B cell (primary cell): ENCODE data around the gene BLACAT1. TPM values are rescaled to one million over a fixed set of nuclear protein-coding genes. Genes with fewer than 3 reads are reported as not detected.

Experiments used
- ATAC-seq: fragments of 200-7000 bp; cut with Tn5 transposase; one replicate; pipeline ENCODE4 v1.10.0; 2021; ENCODE audit warnings: low read depth, mild to moderate bottlenecking, moderate number of reproducible peaks, moderate library complexity
- CTCF ChIA-PET: fragments of 350-600 bp; sonication (Branson Sonifier 250); formaldehyde crosslinking; loops from one replicate; lab custom pipeline; 2021; ENCODE audit warnings: antibody characterized with exemption, inconsistent platforms; lab: Charles Lee
- POLR2A ChIA-PET: fragments of 350-600 bp; sonication (Branson Sonifier 250); formaldehyde crosslinking; loops from one replicate; lab custom pipeline; 2021; ENCODE audit warnings: antibody characterized with exemption; lab: Charles Lee
- DNase-seq: peaks from one replicate; pipeline ENCODE4 v3.0.0; 2013
- H2AFZ ChIP-seq: 2 replicates; pipeline ENCODE4 v1.6.1; 2012; ENCODE audit warnings: mild to moderate bottlenecking, low read depth, low read length; ENCODE audit not compliant: insufficient read depth, poor library complexity, severe bottlenecking
- H3K27ac ChIP-seq, 2 donors: 1 replicate in 1 of 2; 2 replicates in 1 of 2; pipeline ENCODE4 v1.5.1; 2012 to 2013; ENCODE audit warnings: low read length in 2 of 2, mild to moderate bottlenecking in 2 of 2, moderate library complexity in 1 of 2
- H3K27me3 ChIP-seq, 4 experiments: fragments of 200-600 bp in 1 of 4; sonication (generic) in 1 of 4; replicated peaks in 1 of 4; 1 replicate in 2 of 4; 2 replicates in 2 of 4; pipeline versions ENCODE4 v1.6.1 to v1.7.0; 2013 to 2016; ENCODE audit warnings: low read length in 3 of 4, mild to moderate bottlenecking in 2 of 4, mixed read lengths in 1 of 4, moderate library complexity in 1 of 4; ENCODE audit not compliant: insufficient read depth in 4 of 4, control insufficient read depth in 3 of 4; ENCODE audit errors: control extremely low read depth in 1 of 4
- H3K36me3 ChIP-seq, 2 experiments: replicated peaks in 1 of 2; 1 replicate in 1 of 2; 2 replicates in 1 of 2; pipeline versions ENCODE4 v1.6.1 to v1.7.1; 2013; ENCODE audit warnings: low read length in 1 of 2; ENCODE audit not compliant: insufficient read depth in 2 of 2, control insufficient read depth in 1 of 2; ENCODE audit errors: control extremely low read depth in 1 of 2, extremely low read depth in 1 of 2
- H3K4me1 ChIP-seq, 2 donors: fragments of 200-600 bp in 1 of 2; sonication (generic) in 1 of 2; 1 replicate in 1 of 2; 2 replicates in 1 of 2; pipeline versions ENCODE4 v1.5.1 to v1.6.1; 2013 to 2017; ENCODE audit warnings: low read length in 2 of 2; ENCODE audit not compliant: control insufficient read depth in 2 of 2, insufficient read depth in 2 of 2
- H3K4me2 ChIP-seq: replicated peaks from 2 replicates; pipeline ENCODE3; 2012; ENCODE audit warnings: mild to moderate bottlenecking, low read depth, low read length; ENCODE audit not compliant: poor library complexity, severe bottlenecking
- H3K4me3 ChIP-seq, 5 experiments: fragments of 200-600 bp in 1 of 5; sonication (generic) in 1 of 5; 1 replicate in 3 of 5; 2 replicates in 2 of 5; pipeline versions ENCODE4 v1.5.1 to v1.7.0; 2011 to 2016; ENCODE audit warnings: low read length in 4 of 5, mild to moderate bottlenecking in 4 of 5, low read depth in 2 of 5, control low read depth in 1 of 5, moderate library complexity in 1 of 5; ENCODE audit not compliant: insufficient read depth in 1 of 5; ENCODE audit errors: control extremely low read depth in 1 of 5, extremely low read depth in 1 of 5
- H3K79me2 ChIP-seq: fragments of 200-600 bp; sonication (generic); one replicate; pipeline ENCODE4 v1.6.0; 2016; ENCODE audit warnings: low read length; ENCODE audit not compliant: control insufficient read depth, insufficient read depth
- H3K9ac ChIP-seq: fragments of 200-600 bp; sonication (generic); 2 replicates; pipeline ENCODE4 v1.6.1; 2017; ENCODE audit warnings: mild to moderate bottlenecking, low read length, moderate library complexity
- H3K9me3 ChIP-seq, 3 donors: one replicate each; pipeline versions ENCODE4 v1.6.1 to v1.7.1; 2013; ENCODE audit warnings: low read length in 2 of 3; ENCODE audit not compliant: control insufficient read depth in 2 of 3, insufficient read depth in 1 of 3; ENCODE audit errors: control extremely low read depth in 1 of 3
- H4K20me1 ChIP-seq: 2 replicates; pipeline ENCODE4 v1.6.0; 2012; ENCODE audit warnings: mild to moderate bottlenecking, low read length; ENCODE audit not compliant: insufficient read depth, control insufficient read depth, poor library complexity, severe bottlenecking
- H3K27ac Mint-ChIP-seq: one replicate; pipeline ENCODE4 v1.8.0; 2021; ENCODE audit warnings: mixed read lengths
- H3K27me3 Mint-ChIP-seq: one replicate; pipeline ENCODE4 v1.8.0; 2021; ENCODE audit warnings: mixed read lengths
- H3K4me1 Mint-ChIP-seq: one replicate; pipeline ENCODE4 v1.8.0; 2021; ENCODE audit warnings: mixed read lengths
- H3K4me3 Mint-ChIP-seq: one replicate; pipeline ENCODE4 v1.8.0; 2021; ENCODE audit warnings: mixed read lengths
- H3K9me3 Mint-ChIP-seq: one replicate; pipeline ENCODE4 v1.8.0; 2022; ENCODE audit warnings: mixed read lengths; ENCODE audit not compliant: insufficient read depth
- CTCF ChIP-seq: fragments of 200-600 bp; IDR thresholded peaks from one replicate; pipeline ENCODE4 v1.8.0; 2022; ENCODE audit warnings: antibody characterized with exemption, mild to moderate bottlenecking
- EZH2 ChIP-seq: IDR thresholded peaks from 2 replicates; pipeline ENCODE4 v1.6.1; 2012; ENCODE audit warnings: borderline replicate concordance, low read depth, mild to moderate bottlenecking, moderate library complexity, low read length; ENCODE audit not compliant: insufficient read depth, poor library complexity, severe bottlenecking
- WGBS: methylation state at CpG from one replicate; pipeline ENCODE4 v1.1.5; 2013; ENCODE audit warnings: missing lambda C conversion rate; ENCODE audit not compliant: insufficient coverage; 5-methylcytosine and 5-hydroxymethylcytosine counted together
- intact Hi-C: fragments of 100-400 bp; cut with micrococcal nuclease; formaldehyde crosslinking; loops from one replicate; pipeline ENCODE4 v1.10.0; 2022
- polyA plus RNA-seq: library from polyadenylated mRNA; depleted of rRNA; stranded (reverse); fragments of >200 nt; gene quantifications from 2 replicates; pipeline ENCODE4 v1.2.3, GENCODE V29; 2012
- total RNA-seq, 2 donors: library from RNA; stranded (reverse); fragments of 120-200 nt in 1 of 2; gene quantifications; 1 replicate in 1 of 2; 2 replicates in 1 of 2; pipeline versions ENCODE4 v1.2.3 to v1.2.4, GENCODE V29; 2013 to 2022

BLACAT1 gene
- total and polyA plus RNA-seq, 2 donors (not counting 1 experiment from before 2014, with no cell fraction given): 0.03 TPM; not detected in 1

- ATAC-seq (peak; percentile 14), DNase-seq (peak; percentile 46)
- intact Hi-C loops: no loop called here
- TF ChIP-seq CTCF (no peak), EZH2 (peak; percentile 92)
- Histone ChIP-seq H3K27ac (no peak overlapping the region), H3K36me3 (no peaks in the 10 kb centered on the region), H3K4me2 (peak overlapping the region; percentile 90), H3K27me3 (peaks cover 0 to 76% (median 55%) of the 10 kb centered on the region in 4 experiments), H3K4me1 (peaks cover 22 to 28% of the 10 kb centered on the region in 2 donors), H3K9me3 (peaks cover 0 to 15% (median 0%) of the 10 kb centered on the region in 3 donors), H4K20me1 (no peaks in the 10 kb centered on the region), H3K79me2 (no peaks in the 10 kb centered on the region), H2AFZ (peak overlapping the region; percentile 47), H3K4me3 (peak overlapping the region in 4 of 5 experiments; percentile 25 to 62 (median 46)), H3K9ac (peak overlapping the region; percentile 51)
- ChIA-PET CTCF (interaction anchor here (0.6 to 4.4 kb wide), 5 partner anchors 15 to 160 kb away, joined by 3 to 30 read pairs (median 5); no protein-coding TSS in a partner anchor), POLR2A (no interaction called here)
- Mint-ChIP-seq H3K4me3 (peak overlapping the region; percentile 89), H3K27ac (no peak overlapping the region), H3K27me3 (peaks cover 71% of the 10 kb centered on the region), H3K4me1 (peaks cover 18% of the 10 kb centered on the region), H3K9me3 (no peaks in the 10 kb centered on the region)
- 3% methylated on average over 47 of the region's 47 CpGs for WGBS
These were observed 580 bp upstream of the BLACAT1 start for GRCh38 chr1:205456383-205456867.

GRCh38 chr1:205454903-205455335 lies 926 bp downstream of the BLACAT1 start:
- H4K20me1 ChIP-seq: no peaks in the 10 kb centered on the region
- no peaks in the 10 kb centered on the region for H3K36me3 ChIP-seq
- H3K27me3 ChIP-seq: peaks cover 0 to 79% (median 61%) of the 10 kb centered on the region in 4 experiments
- ChIA-PET POLR2A (interaction anchor here (0.5 kb wide), 1 partner anchor 1803 kb away, joined by 3 read pairs; no protein-coding TSS in a partner anchor), CTCF (interaction anchor here (1.1 to 4.4 kb wide), 2 partner anchors 32 to 101 kb away, joined by 3 to 30 read pairs; no protein-coding TSS in a partner anchor)
- H3K27ac ChIP-seq: no peak overlapping the region
- Mint-ChIP-seq H3K9me3 (no peaks in the 10 kb centered on the region), H3K27me3 (peaks cover 65% of the 10 kb centered on the region), H3K4me3 (peak overlapping the region; percentile 64), H3K4me1 (peaks cover 18% of the 10 kb centered on the region), H3K27ac (no peak overlapping the region)
- H3K9ac ChIP-seq: no peak overlapping the region
- no peak for TF ChIP-seq EZH2
- no peak for TF ChIP-seq CTCF
- WGBS: 23% methylated on average over 6 of the region's 6 CpGs
- intact Hi-C loops: no loop called here
- no peaks in the 10 kb centered on the region for H3K79me2 ChIP-seq
- H2AFZ ChIP-seq: no peak overlapping the region
- peaks cover 22 to 28% of the 10 kb centered on the region in 2 donors for H3K4me1 ChIP-seq
- H3K9me3 ChIP-seq: peaks cover 0 to 15% (median 0%) of the 10 kb centered on the region in 3 donors
- no peak for ATAC-seq
- H3K4me3 ChIP-seq: no peak overlapping the region
- H3K4me2 ChIP-seq: peak overlapping the region; percentile 90
- DNase-seq: no peak
